Duodenal mucosa (tissue), 2 donors: Measurements from ENCODE around the gene GSG1.
A peak's percentile ranks its signal among the peaks of the same experiment; 100 is the strongest.
"Not testable (repeated sequence)": the region's sequence is repeated elsewhere in the genome, so short reads cannot be mapped to it uniquely, and the experiment has no call there.

Source experiments
- H3K27ac ChIP-seq: one replicate; pipeline ENCODE4 v1.7.0; 2013; ENCODE audit warnings: low read depth, low read length
- H3K27me3 ChIP-seq, 2 donors: one replicate each; pipeline ENCODE4 v1.7.0; 2013; ENCODE audit warnings: low read length in 2 of 2, control low read depth in 1 of 2; ENCODE audit not compliant: insufficient read depth in 2 of 2, control insufficient read depth in 1 of 2
- H3K36me3 ChIP-seq, 2 donors: one replicate each; pipeline ENCODE4 v1.7.0; 2013; ENCODE audit warnings: low read length in 2 of 2, control low read depth in 1 of 2; ENCODE audit not compliant: insufficient read depth in 2 of 2, control insufficient read depth in 1 of 2
- H3K4me1 ChIP-seq, 2 donors: one replicate each; pipeline ENCODE4 v1.7.0; 2013; ENCODE audit warnings: low read length in 2 of 2, control low read depth in 1 of 2; ENCODE audit not compliant: insufficient read depth in 2 of 2, control insufficient read depth in 1 of 2
- H3K4me3 ChIP-seq, 2 donors: one replicate each; pipeline ENCODE4 v1.7.0; 2013; ENCODE audit warnings: low read length in 2 of 2, low read depth in 1 of 2
- H3K9ac ChIP-seq, 2 donors: one replicate each; pipeline ENCODE4 v1.7.0; 2013; ENCODE audit warnings: low read length in 2 of 2, low read depth in 1 of 2
- H3K9me3 ChIP-seq, 2 donors: one replicate each; pipeline ENCODE4 v1.7.0; 2013; ENCODE audit warnings: low read length in 2 of 2, control low read depth in 1 of 2; ENCODE audit not compliant: control insufficient read depth in 1 of 2

GSG1 gene

DNA sequence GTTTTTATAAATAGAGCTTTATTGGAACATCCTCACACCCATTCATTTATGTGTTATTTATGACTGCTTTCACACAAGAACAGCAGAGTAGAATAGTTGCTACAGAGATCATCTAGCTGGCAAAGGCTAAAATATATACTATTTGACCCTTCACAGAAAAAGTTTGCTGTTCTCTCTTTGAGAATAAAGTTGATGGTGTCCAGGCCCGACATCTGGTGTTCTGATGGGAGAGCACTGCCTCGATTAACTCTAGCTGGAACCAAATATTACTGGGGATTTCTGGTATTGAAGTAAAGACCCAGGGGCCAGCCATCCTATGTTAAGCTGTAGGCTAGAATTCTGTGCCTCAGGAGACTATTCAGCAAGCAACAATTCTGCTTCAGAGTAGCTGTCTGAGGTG is 37.5 kb downstream of the GSG1 start:
- peaks cover 0 to 12% of the 10 kb centered on the region in 2 donors for H3K36me3 ChIP-seq
- H3K27me3 ChIP-seq: no peaks in the 10 kb centered on the region
- peaks cover 0 to 2% of the 10 kb centered on the region in 2 donors for H3K4me1 ChIP-seq
- H3K9me3 ChIP-seq: no peaks in the 10 kb centered on the region
- H3K9ac ChIP-seq: no peak overlapping the region
- H3K27ac ChIP-seq: no peak overlapping the region
- H3K4me3 ChIP-seq: no peak overlapping the region

DNA sequence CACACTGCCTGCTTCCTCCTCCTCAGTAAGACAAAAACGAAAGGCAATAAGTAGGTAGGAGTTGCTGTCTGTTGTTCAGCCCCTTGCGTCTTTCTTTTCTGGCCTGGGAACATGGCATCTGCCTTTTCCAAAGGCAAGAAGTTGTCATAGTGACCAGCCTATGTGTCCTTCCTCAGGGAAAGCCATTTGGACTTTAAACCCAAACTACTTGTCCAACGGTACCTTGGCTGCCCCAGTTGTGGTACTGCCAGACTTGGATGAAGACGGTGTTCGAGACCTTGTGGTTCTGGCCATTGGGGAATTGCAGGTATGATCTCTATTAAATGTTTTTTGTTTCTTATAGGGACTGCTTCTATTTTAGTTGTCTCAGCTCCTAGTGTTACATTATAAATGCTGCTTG is 40.8 kb downstream of the GSG1 start:
- H3K36me3 ChIP-seq: peaks cover 4 to 17% of the 10 kb centered on the region in 2 donors
- no peak overlapping the region for H3K4me3 ChIP-seq
- no peaks in the 10 kb centered on the region for H3K27me3 ChIP-seq
- no peak overlapping the region for H3K9ac ChIP-seq
- H3K27ac ChIP-seq: no peak overlapping the region
- no peaks in the 10 kb centered on the region for H3K9me3 ChIP-seq
- H3K4me1 ChIP-seq: peaks cover 0 to 6% of the 10 kb centered on the region in 2 donors

DNA sequence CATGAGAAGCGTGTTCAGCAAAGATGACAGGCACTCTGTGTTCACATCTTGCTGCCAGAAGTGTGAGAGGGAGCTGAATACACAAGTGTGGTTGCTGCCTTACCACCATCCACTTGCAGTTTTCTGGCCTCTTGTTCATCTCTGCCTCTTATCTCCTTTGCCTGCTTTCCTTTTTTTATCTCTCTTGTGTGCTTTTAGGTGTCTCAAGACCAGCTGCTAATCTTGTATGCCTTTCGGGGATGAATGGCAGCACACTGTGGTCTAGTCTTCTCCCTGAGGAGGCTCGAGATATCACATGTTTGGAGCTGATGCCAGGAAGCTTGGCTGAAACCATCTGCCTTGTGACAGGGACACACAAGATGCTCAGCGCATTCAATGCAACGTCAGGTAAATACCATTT is 42.1 kb downstream of the GSG1 start:
- no peak overlapping the region for H3K9ac ChIP-seq
- H3K27ac ChIP-seq: no peak overlapping the region

DNA sequence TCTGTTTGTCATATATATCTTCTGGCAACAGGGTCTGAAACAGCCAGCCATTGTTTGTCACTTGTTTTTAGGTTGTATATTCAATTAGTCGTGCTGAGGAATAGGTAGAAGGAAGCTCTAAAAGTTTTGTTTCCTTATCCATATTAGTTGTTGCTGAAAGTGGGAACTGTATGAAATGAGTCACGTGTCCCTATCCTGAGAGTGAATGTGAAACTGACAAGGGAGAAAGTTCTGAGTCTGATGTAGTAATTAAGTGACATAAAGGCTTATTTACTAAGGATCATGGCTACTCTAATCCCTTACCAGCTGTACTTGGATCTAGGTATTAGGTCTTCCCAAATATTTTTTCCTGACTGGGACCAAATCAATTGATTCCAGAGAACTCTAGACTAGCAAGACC is 42.9 kb downstream of the GSG1 start:
- H3K27me3 ChIP-seq: no peaks in the 10 kb centered on the region
- peaks cover 0 to 6% of the 10 kb centered on the region in 2 donors for H3K4me1 ChIP-seq
- H3K4me3 ChIP-seq: no peak overlapping the region
- no peaks in the 10 kb centered on the region for H3K9me3 ChIP-seq
- peaks cover 4 to 10% of the 10 kb centered on the region in 2 donors for H3K36me3 ChIP-seq
- no peak overlapping the region for H3K9ac ChIP-seq
- H3K27ac ChIP-seq: no peak overlapping the region

More for the DNA sequence above, 42.1 kb downstream of the GSG1 start:
- peaks cover 4 to 10% of the 10 kb centered on the region in 2 donors for H3K36me3 ChIP-seq
- no peaks in the 10 kb centered on the region for H3K27me3 ChIP-seq
- H3K4me3 ChIP-seq: no peak overlapping the region
- H3K9me3 ChIP-seq: no peaks in the 10 kb centered on the region
- peaks cover 0 to 6% of the 10 kb centered on the region in 2 donors for H3K4me1 ChIP-seq

DNA sequence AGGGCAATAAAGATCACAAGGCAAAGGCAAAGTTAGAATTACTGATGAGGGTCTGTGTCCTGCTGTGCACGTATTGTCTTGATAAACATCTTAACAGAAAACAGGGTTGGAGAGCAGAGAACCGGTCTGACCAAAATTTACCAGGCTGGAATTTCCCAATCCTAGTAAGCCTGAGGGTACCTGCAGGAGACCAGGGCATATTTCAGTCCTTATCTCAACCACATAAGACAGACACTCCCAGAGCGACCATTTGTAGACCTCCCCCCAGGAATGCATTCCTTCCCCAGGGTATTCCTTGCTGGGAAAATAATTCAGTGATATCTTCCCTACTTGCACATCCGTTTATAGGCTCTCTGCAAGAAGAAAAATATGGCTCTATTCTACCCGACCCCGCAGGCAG is 49.9 kb downstream of the GSG1 start:
- H3K9me3 ChIP-seq, H3K27me3 ChIP-seq, H3K9ac ChIP-seq, H3K36me3 ChIP-seq, H3K4me1 ChIP-seq, H3K4me3 ChIP-seq, H3K27ac ChIP-seq: not testable (repeated sequence)

DNA sequence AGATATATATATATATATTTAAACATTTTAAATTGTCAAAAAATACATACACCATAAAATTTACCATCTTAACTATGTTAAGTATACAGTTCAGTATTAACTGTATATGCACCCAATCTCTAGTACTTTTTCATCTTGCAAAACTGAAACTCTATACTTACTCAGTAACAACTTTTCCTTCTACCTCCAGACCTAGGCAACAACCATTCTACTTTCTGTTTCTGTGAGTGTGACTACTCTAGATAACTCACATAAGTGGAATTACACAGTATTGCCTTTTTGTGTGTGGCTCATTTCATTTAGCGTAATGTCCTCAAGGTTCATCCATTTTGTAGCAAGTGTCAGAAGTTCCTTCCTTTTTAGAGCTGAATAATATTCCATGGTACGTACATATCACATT is 51.0 kb downstream of the GSG1 start:
- H3K4me1 ChIP-seq: peaks cover 0 to 8% of the 10 kb centered on the region in 2 donors
- H3K36me3 ChIP-seq: no peaks in the 10 kb centered on the region

DNA sequence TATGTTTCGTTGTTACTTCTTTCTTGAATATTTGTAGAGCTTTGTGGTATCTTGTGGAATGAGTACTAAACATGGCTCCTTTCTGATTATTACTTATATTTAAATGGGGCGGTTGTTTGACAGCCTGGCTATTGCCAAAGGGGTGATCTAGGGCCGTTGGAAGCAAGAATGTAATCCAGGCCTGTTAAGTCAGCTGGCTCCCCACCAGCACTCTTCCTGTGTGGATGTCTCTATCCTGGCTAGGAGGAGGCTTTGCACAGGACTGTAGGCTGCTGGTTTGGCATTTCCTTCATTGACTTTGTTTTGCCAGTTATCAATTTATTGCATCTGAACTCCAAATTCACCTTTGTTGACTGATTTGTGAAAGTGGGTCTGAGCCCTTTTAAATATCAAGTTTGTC is 53.7 kb downstream of the GSG1 start:
- H3K9me3 ChIP-seq: peaks cover 0 to 3% of the 10 kb centered on the region in 2 donors
- no peaks in the 10 kb centered on the region for H3K27me3 ChIP-seq
- H3K4me1 ChIP-seq: peaks cover 2 to 16% of the 10 kb centered on the region in 2 donors
- H3K9ac ChIP-seq: no peak overlapping the region
- H3K4me3 ChIP-seq: no peak overlapping the region
- no peak overlapping the region for H3K27ac ChIP-seq
- H3K36me3 ChIP-seq: no peaks in the 10 kb centered on the region

More for the DNA sequence above, 51.0 kb downstream of the GSG1 start:
- Histone ChIP-seq H3K9me3 (peaks cover 0 to 3% of the 10 kb centered on the region in 2 donors), H3K27ac (no peak overlapping the region), H3K27me3 (no peaks in the 10 kb centered on the region), H3K9ac (no peak overlapping the region), H3K4me3 (no peak overlapping the region)

DNA sequence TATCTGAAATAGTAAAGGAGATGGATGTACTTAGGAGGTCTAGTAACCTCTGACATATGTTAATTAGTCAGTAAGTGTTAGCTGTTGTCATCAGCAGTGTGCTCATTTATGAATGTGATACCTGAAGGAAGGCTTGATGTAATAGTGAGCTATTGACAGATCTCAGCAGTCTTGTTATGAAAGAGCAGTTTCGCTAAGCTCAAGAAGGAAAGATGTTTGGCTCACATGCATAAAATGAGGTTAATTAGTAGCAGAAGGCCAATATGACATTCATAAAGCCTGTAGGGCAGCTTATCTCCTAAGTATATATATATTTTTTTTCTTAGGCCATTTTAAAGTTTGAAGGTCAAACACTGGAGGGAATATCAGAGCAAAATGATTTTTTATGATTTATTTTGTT is 56.5 kb downstream of the GSG1 start:
- H3K27ac ChIP-seq: no peak overlapping the region
- no peaks in the 10 kb centered on the region for H3K36me3 ChIP-seq
- no peaks in the 10 kb centered on the region for H3K9me3 ChIP-seq
- H3K4me3 ChIP-seq: no peak overlapping the region
- peaks cover 0 to 6% of the 10 kb centered on the region in 2 donors for H3K27me3 ChIP-seq
- H3K4me1 ChIP-seq: peaks cover 5 to 16% of the 10 kb centered on the region in 2 donors
- H3K9ac ChIP-seq: no peak overlapping the region

DNA sequence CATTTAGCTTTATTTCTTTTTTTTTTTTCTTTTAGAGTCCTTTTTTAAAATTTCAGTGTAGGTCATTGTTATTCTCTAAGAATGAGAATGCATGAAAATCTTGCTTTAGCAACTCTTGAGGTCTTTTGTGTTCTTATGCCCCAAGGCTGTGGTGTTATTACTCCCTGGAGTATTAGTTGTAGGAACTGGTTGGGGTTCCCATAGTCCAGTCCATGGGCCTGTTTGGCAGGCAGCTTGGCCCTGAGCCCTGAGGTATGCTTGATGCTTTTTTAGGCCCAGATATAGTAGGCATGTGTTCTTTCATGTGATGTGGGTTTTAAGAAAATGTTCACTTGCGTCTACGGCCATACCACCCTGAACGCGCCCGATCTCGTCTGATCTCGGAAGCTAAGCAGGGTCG is 57.7 kb downstream of the GSG1 start:
- Histone ChIP-seq H3K36me3 (no peaks in the 10 kb centered on the region), H3K4me1 (peaks cover 5 to 16% of the 10 kb centered on the region in 2 donors), H3K27ac (no peak overlapping the region), H3K9me3 (no peaks in the 10 kb centered on the region), H3K27me3 (peaks cover 0 to 6% of the 10 kb centered on the region in 2 donors), H3K4me3 (no peak overlapping the region), H3K9ac (no peak overlapping the region)

DNA sequence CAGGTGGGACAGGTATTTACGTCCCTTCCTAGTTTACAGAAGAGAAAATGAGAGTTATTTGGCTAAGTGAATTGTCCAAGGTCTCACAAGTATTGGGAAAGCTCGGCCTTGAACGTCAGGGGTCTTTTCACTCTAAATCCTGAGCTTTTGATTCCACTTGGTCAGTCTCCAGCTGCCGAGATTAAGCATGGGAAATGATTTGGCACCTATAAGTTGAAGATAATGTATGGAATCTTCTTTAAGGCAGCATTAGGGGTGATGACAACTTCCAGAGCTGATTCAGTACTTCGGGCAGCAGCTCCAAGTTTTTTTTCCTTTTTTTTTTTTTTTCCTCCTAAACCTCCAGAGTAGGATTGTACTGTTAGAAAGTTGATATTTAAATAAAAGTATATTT is 58.6 kb downstream of the GSG1 start:
- H3K4me1 ChIP-seq: peaks cover 5 to 13% of the 10 kb centered on the region in 2 donors
- H3K4me3 ChIP-seq: peak overlapping the region; percentile 77 to 87
- H3K9me3 ChIP-seq: no peaks in the 10 kb centered on the region
- no peak overlapping the region for H3K27ac ChIP-seq
- H3K27me3 ChIP-seq: peaks cover 0 to 6% of the 10 kb centered on the region in 2 donors
- no peaks in the 10 kb centered on the region for H3K36me3 ChIP-seq
- peak overlapping the region; percentile 59 to 76 for H3K9ac ChIP-seq
